Cerebellar nuclear complex (tissue), 1 donor: ENCODE data around the gene SYT9.

Experiments
- DNase-seq, 2 experiments: peaks; one replicate each; lab custom pipeline; 2025; lab: John Stamatoyannopoulos, UW

Gene SYT9

DNA sequence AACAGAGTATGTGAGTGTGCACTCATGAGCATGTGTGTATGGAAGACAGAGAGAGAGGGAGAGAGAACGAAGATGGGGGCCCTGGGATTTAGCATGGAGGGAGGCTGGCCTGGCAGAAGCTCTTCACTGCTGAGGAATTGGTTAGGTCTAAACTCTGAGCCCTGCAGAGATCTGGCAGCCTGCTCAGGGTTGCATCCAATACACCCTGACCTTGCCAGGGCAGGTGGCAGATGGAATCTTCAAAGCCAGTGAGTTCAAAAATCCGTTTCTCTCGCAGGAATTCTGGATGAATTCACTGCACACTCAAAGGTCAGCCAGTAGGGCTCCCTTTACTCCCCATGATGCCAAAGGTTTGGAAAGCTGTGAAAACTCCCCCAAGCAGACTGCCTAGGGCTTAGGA is 172.2 kb downstream of the SYT9 start:
- DNase-seq = peak; percentile 66 to 78

DNA sequence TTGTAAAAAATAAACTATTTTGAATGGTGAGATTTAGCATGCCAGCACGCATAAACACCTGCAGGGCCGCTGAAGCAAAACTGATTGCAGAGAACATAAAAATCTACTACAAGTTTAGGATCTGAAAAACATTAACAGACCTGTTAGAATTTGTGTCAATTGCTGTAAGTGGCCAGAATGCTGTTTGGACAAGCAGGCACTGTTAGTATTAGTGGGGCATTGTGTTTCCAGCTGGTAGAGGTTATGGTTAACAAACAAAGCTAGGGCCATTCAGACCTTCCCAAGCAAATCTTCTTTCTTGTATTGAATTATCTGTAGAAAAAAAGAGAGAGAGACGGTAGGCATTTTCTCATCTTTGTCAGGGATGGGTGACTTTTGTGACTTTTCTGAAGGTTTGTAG is 176.0 kb downstream of the SYT9 start:
- no peak for DNase-seq

DNA sequence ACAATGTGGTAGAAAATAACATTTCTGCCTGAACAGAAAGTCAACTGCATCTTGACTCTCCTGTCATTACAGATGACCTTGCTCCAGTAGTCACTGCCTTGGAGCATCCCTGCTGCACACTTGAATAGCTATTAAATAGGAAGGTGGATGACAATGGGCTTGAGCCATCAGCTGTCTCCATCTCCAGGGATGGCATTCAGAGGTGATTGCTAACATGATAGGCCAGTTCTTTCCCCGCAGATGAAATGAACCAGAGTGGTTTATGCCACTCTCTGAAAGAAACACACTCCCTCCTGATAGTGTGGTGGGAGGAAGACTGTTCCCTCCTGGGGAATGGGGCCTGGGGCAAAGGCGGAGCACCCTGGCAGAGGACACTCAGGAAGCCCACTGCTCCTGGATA is 176.5 kb downstream of the SYT9 start:
- DNase-seq = no peak

DNA sequence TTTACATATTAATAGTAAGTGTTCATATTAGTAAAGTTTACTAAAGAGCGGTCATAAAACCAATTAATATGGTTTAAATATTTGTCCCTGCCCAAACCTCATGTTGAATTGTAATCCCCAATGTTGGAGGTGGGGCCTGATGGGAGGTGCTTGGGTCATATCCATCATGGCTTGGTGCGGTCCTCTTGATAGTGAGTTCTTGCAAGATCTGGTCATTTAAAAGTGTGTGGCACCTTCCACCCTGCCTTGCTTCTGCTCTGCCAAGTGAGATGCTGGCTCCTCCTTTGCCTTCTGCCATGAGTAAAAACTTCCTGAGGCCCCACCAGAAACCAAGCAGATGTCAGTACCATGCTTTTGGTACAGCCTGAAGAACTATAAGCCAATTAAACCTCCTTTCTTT is 178.8 kb downstream of the SYT9 start:
- no peak for DNase-seq

DNA sequence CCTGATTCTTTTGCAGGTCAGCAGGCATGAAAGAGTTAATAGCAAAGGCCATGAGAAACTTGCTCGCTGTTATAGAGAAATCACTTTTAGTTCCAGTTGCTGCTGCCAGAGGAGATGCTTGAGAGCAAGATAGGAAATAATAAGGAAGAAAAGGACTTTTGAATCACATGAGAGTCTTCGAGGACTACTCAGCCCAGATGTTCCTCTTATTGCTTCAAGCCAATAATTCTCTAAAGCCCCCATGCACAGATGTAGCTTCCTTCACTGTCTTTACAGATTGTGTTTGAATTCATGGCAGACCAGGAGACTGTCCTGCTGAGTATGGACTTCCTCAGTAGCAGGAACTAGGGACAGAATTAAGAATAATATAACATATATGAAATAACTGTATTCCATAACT is 183.5 kb downstream of the SYT9 start:
- no peak for DNase-seq

DNA sequence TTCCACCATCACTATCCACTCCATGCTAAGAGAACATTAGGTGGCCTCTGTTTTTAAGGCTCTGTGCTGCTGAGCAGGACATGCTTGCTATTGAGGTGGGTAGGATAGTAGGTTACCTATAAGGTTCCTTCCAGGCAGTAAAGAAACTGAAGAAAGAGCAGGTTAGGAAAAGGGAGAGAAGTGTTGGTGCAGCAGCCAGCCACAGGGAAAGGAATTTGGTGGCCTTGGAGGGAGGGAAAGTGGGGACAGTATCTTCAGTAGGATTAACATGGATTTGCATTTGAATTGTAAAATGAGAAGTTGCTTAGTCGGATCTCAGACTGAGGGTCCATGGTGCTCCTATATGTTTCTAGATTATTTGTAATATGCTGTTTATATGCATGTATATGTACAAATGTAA is 184.4 kb downstream of the SYT9 start:
- no peak for DNase-seq

DNA sequence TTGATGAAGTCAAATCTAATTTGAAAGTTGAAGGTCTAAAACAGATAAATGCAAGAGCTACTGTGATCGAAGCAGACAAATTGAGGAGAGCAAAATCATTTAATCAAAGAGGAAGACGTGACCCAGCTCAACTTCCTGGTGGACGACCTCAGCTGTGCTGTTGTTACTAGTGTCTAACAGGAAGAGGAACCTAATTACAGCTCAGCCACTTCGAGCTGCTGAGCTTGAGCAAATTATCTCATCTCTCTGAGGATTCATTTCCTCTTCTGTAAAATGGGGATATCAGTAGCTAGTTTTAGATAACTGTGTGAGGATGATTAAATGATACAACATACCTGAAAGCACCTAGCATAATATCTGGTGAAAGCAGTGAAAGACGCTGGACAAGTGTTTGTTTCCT is 185.0 kb downstream of the SYT9 start:
- no peak for DNase-seq

DNA sequence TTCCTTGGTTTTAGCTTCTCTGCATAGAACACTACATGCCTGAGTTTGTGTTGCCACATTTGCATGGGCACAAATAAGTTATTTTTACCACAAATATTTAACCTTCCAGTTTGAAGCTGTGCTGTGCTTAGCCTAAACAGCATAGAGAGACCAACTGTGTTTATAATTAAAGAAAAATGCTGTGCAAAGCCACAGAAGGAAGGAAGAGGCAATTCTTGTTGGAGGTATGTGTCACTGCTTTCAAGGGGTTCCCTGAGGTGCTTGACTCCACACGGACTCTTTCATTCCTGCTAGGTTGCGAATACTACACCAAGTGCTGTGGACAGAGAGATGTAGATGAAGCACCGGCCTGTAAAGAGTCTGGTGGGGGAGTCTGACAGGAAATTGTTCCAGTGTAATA is 186.0 kb downstream of the SYT9 start:
- DNase-seq = no peak

DNA sequence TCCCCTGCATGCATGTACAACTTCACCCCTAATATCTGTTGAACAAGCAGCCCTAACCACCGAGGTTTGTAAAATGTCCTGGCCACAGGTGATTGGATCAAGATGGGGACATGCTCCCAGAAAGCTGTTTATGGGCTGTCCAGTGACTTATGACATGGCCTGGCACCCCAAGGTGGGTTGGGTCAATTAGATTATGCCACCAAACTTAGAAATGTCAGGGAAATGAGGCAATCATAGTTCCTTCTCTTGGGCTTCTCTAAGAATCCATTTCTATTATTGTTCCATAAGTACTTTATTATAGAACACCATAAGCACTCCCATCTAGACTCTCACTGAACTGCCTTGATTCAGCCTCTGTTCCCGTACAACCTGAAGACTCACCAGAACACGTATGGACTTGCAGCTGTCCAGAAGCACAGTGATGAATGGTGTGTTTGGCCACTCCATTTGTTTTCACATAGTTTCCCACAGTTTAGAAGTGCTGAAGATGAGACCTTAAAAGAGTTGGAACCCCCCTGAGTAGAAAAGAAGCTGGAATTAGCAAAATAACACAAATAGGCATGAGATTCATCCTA is 188.1 kb downstream of the SYT9 start:
- DNase-seq = no peak

DNA sequence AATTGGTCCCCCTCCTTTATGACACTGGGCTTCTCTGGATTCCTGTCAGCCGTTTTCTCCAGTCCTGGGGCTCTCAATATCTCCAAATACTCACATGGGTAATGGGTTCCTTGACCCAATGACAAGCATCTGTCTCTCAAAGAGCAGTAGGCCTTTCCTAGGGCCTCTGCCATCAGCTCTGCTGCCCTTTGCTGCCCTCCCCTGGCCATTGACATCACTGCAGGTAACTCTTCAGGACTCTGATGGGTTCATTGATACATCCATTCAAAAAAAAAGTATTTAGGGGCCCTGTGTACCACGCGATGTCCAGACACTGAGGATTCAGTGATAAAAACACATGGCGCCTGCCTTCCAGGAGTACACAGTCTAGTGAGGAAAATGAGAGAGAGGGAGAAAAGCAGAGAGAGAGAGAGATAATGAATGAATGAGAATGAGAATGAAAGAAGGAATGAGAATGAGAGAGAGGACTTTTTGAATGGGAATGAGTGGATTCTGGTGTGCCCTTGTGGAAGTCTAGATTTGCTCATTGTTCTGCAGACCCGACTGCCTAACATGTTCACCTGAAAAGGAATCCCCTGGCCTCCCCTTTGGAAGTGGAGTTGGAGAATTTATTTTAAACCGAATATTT is 191.0 kb downstream of the SYT9 start:
- peak in 1 of 2 experiments; percentile 47 for DNase-seq

DNA sequence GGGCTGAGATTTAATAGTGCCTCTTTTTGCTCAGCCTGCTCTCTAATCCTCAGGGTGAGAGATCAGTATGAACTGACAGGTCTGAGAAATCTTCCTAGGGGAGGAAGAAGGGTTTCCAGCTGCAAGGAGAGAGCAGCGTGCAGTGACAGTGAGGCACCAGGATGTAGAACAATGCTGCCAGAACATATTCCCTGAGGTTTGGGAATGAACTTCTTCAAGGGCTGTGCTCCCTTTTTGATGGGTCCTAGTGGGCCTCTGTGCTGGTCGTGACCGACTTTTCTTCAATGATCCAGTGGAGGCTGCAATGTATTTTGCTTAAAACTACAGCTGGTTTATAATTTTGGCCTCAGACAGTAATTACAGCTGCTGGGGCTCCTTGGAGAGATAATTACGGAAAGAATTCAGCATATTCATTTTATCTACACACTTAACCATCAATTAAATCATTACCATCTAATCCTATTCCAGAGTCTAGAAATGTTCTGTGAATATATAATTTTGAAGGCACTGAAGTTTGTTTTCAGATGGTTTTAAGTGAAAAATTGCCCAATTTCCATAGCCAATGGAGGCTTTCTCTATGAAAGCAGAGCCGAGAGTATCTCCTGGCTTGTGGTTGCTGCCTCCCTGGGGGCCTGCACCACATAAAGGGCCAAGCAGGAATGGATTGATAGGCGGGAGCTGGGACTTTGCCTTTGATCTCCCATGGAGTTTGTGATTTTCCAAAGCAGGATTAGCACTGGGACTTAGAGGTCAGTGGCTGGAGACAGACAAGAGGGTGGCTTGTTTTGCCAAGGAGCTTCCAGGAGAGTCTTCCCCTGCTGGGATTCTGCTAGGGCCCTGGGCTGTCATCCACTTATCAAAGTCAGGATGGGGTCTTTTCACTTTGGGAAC is 192.6 kb downstream of the SYT9 start:
- DNase-seq = no peak

DNA sequence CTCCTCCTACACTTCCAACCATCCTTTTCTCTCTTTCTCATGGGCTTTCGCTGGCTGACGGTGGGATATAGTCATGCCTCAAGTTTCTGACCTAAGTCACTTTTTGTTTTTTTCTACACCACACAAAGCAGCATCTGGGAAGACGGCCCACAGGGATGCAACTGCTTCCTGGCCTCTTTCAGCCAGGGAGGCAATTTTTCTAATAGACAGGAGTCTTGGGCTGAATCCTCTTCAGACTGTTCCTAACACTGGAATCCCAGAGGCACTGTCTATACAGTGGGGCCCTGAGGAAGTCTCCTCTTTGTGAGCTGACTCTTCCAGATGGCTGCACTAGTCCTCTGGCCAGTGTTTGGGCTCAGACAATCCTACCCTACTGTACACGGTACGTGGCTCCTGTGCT is 193.9 kb downstream of the SYT9 start:
- DNase-seq = no peak

DNA sequence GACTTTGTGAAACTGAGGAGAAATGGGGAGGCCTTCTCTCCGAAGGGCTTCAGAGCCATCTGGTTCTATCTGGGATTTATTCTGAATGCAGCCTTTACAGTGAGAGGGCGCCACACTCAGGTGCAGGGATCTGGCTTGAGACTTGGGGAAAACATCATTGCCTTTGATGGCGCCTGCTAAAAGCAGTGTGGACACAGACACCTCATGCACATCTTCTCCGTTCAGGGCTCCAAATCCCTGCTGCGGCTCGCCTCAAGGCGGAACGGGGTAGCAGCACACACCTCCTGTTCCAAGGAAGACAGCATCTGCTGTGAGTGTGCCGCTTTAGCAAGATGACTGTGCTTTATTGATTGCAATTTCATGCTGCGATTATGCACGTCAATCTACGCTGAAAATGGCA is 196.5 kb downstream of the SYT9 start:
- peak in 1 of 2 experiments; percentile 27 for DNase-seq

DNA sequence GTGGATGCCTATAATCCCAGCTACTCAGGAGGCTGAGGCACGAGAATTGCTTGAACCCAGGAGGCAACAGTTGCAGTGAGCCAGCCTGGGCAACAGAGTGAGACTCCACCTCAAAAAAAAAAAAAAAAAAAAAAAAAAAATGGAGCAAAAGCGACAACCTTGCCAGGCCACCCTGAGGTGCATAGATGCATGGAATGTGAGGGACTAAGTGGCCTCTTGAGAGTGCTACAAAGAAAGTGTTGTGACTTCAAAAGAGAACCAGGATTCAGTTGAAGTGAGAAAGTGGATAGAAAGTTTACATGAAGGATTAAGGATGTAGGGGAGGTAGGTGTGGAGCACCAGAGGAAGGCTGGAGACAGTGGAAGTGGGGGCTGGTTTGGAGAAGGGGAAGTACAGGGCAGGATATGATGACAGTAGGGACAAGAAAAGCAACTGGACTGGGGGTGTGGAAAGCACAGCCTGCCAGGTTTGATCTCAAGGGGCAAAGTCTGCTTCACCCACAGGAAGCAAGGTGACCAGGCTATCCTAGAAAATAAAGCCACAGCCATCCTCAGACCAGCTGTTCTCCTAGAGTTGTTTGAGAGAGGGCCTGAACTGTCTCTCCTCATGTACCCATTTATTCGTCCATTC is 197.6 kb downstream of the SYT9 start:
- DNase-seq = no peak

DNA sequence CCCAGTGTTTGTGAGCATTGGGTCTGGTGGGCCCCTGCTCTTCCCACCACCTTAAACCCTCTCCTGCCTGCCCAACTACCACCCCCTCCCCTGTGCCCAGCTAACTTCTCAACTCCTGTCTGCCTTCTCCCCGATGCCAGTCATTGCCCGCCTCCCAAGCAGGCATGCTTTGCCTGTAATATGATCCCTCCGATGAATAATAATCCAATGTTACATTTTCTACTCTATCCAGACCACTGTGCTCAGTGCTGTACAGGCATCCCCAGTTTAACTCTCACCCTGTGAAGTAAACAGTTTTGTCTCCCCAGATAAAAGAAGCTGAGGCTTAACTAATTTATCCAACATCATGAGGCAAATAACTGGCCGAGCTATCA is 198.1 kb downstream of the SYT9 start:
- DNase-seq = no peak

DNA sequence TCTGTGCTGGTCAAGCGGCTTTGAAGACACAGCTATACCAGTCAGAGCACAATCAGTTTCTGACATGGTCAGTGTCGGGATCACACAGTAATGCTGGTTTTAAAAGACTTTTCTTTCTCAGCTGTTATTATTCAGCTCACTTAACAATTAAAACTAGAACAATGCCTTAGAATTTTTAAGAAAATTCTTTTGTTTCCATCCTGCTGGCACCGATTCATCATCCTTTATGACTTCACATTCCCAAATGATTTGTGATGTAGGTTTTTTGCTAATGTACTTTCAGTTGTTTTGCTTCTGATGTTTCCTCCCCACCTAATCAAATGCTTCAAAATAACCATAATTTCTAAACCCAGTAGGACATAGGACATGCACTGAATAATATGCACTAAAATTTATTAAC is 199.1 kb downstream of the SYT9 start:
- DNase-seq = no peak

DNA sequence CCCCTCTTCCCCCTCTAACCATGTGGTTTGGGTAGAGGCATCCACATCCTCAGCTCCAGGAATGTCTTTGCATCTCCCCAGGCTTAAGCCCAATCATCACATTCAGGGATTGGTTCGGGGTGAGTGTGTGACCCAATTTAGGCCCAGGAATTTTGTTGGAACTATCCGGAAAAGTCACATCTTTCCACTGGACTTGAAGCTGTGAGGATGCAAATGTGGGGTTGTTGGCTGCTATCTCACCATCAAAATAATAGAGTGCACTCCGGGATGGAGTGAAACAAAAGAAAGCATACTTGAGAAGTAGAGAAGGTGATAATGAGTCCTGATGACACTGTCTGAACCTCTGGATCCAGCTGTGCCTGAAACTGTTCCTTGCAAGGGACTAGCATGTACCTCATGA is 199.8 kb downstream of the SYT9 start:
- DNase-seq = no peak

DNA sequence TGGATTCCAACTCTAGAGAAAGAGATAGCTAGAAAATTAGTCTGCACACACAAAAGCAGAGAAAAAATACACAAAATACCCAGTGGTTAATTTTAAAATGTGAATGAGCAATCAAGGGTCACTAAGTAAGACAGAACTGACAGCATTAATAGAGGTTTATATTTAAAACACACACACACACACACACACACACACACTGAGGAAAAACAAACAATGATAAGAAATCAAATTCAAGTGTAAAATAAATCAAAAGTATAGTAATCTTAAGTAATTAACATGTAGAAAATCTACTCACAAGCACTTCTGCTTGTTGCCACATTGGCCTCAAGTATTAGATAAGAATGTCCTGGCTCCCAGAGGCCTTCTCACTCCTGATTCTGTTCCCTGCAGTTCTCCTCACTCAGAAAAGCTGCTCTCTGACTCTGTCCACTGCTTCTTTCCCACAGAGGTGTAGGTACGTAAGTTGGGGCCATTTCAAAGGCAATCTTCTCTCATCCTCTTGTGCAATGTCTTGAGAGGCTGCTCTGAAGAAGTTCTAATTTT is 200.3 kb downstream of the SYT9 start:
- DNase-seq = no peak

DNA sequence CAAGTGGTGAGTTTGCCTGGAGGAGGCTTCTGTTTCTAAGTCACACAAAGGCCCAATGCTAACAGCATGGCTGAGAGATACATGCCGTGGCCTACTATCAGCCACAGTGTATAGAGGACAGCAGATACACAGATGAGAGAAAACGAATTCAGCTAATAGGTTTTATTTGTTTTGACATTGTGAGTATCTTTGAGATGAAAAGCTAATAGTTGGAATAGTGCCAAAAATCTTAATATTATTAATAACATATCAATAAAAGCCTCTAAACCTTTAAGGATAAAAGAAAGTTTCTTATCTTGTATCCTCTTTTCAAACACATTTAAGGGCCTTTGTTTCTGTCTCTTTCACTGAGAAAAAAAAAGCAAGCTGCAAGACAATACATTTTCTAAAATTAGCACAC is 203.2 kb downstream of the SYT9 start:
- no peak for DNase-seq

DNA sequence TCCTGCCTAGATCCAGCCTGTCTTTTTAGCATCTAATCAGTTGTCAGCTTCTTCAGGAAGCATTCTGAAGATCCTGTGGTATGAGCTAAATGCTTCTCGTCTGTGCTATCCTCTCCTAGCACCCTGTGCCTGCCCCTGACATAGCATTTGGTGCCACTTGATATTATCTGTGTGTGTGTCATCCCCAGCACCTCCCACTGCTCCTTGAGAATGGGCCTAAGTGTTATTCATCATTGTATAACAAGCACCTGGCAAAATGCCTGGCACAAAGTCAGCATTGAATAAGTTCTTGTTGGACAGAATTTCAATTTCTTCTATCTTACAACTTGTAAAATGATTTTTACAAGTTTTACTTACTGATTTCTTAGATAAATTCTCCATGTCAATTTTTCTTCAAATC is 205.5 kb downstream of the SYT9 start:
- no peak for DNase-seq

DNA sequence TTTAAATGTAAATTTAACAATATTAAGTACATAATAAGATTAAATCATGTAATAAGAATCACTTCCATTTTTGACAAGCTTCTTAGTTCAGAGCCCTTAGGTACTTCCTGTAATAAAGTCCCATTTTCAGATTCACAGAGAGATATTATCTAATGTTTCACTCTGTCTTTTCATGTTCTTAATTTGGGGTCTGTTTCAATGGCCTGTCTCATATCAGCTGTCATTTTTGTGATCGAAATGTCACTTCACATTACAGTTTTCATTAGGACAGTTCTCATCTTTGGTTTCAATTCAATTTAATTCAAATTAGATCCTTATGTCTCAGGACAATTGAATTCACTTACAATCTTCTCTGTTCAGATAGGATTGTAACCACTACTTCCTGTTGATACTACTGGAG is 211.0 kb downstream of the SYT9 start:
- no peak for DNase-seq

DNA sequence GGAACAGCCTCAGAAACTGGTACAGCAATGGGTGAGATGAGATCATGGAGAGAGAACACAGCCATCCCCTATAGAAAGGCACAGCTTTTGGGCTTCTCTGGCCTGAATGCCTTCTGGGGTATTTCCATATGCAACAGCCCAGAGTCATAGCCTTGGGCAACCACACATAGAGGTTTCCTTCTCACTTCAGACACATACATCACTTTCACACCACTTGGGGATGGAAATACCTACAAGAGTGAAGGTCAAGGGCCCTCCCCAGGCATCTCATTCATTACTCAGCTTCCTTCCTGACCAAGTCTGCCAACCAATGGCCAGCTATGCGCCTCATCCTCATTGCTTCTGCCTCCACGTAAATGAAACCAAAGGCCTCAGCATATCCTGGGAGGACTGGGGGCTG is 215.9 kb downstream of the SYT9 start:
- DNase-seq = no peak
